HL-60 (cell line): ENCODE measurements around the gene SH3RF1.

ENCODE experiments used
- DNase-seq, 2 experiments: peaks; one replicate each; pipeline ENCODE4 v3.0.0-alpha.2; 2010 to 2020; ENCODE audit warnings: low read depth in 1 of 2, low spot score in 1 of 2
- H3K27ac ChIP-seq: fragments of 250-450 bp; sonication (Bioruptor Pico); replicated peaks from 2 replicates; pipeline ENCODE4 v1.5.1; 2020; ENCODE audit warnings: mild to moderate bottlenecking, moderate library complexity
- H3K27me3 ChIP-seq: fragments of 250-450 bp; sonication (Bioruptor Pico); 2 replicates; pipeline ENCODE4 v1.5.1; 2021; ENCODE audit warnings: mild to moderate bottlenecking, moderate library complexity; ENCODE audit not compliant: insufficient read depth, poor library complexity, severe bottlenecking
- H3K4me3 ChIP-seq: replicated peaks from 2 replicates; pipeline ENCODE4 v1.5.1; 2011; ENCODE audit warnings: mild to moderate bottlenecking, control low read depth, low read length; ENCODE audit not compliant: insufficient read depth
- GABPA ChIP-seq: IDR thresholded peaks from 2 replicates; pipeline ENCODE4 v1.6.1; 2012; ENCODE audit warnings: low read depth
- POLR2AphosphoS5 ChIP-seq: IDR thresholded peaks from 2 replicates; pipeline ENCODE4 v1.6.1; 2012; ENCODE audit warnings: low read depth
- SPI1 ChIP-seq: IDR thresholded peaks from 2 replicates; pipeline ENCODE4 v1.6.1; 2012; ENCODE audit warnings: low read depth, mild to moderate bottlenecking, borderline replicate concordance
- TF ChIP-seq, protein P1 (sequence below): IDR thresholded peaks from 2 replicates; pipeline ENCODE4 v1.6.1; 2012; ENCODE audit warnings: low read depth; ENCODE audit not compliant: insufficient replicate concordance
- TF ChIP-seq, protein P2 (sequence below): IDR thresholded peaks from one replicate; pipeline ENCODE4 v1.5.1; 2011; ENCODE audit warnings: low read length, control low read depth, inconsistent platforms; ENCODE audit not compliant: insufficient read depth

Gene SH3RF1

DNA sequence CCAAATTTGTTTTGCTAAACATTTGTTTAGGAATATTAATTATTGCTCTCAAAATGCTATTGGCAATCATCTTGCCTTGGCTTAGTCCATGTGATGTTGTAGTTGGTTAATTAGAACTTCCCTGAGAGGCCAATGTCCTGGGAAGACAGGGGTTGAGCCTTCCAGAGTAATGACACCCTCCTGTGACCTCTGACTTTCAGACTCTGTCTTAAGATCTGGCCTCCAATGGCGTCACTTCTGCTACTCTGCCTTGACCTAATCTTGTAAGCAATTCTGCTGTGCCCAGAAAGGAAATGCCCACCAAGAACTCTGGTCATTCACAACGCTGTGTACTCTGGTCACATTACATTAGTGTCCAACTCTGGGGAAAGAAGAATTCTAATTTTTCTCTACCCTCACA, 111.9 kb downstream of the SH3RF1 start:
- TF ChIP-seq, protein P1, sequence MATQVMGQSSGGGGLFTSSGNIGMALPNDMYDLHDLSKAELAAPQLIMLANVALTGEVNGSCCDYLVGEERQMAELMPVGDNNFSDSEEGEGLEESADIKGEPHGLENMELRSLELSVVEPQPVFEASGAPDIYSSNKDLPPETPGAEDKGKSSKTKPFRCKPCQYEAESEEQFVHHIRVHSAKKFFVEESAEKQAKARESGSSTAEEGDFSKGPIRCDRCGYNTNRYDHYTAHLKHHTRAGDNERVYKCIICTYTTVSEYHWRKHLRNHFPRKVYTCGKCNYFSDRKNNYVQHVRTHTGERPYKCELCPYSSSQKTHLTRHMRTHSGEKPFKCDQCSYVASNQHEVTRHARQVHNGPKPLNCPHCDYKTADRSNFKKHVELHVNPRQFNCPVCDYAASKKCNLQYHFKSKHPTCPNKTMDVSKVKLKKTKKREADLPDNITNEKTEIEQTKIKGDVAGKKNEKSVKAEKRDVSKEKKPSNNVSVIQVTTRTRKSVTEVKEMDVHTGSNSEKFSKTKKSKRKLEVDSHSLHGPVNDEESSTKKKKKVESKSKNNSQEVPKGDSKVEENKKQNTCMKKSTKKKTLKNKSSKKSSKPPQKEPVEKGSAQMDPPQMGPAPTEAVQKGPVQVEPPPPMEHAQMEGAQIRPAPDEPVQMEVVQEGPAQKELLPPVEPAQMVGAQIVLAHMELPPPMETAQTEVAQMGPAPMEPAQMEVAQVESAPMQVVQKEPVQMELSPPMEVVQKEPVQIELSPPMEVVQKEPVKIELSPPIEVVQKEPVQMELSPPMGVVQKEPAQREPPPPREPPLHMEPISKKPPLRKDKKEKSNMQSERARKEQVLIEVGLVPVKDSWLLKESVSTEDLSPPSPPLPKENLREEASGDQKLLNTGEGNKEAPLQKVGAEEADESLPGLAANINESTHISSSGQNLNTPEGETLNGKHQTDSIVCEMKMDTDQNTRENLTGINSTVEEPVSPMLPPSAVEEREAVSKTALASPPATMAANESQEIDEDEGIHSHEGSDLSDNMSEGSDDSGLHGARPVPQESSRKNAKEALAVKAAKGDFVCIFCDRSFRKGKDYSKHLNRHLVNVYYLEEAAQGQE, result no peak
- TF ChIP-seq GABPA (no peak), SPI1 (no peak), POLR2AphosphoS5 (no peak)
- TF ChIP-seq, protein P2, sequence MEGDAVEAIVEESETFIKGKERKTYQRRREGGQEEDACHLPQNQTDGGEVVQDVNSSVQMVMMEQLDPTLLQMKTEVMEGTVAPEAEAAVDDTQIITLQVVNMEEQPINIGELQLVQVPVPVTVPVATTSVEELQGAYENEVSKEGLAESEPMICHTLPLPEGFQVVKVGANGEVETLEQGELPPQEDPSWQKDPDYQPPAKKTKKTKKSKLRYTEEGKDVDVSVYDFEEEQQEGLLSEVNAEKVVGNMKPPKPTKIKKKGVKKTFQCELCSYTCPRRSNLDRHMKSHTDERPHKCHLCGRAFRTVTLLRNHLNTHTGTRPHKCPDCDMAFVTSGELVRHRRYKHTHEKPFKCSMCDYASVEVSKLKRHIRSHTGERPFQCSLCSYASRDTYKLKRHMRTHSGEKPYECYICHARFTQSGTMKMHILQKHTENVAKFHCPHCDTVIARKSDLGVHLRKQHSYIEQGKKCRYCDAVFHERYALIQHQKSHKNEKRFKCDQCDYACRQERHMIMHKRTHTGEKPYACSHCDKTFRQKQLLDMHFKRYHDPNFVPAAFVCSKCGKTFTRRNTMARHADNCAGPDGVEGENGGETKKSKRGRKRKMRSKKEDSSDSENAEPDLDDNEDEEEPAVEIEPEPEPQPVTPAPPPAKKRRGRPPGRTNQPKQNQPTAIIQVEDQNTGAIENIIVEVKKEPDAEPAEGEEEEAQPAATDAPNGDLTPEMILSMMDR, result no peak
- H3K27me3 ChIP-seq, result no peaks in the 10 kb centered on the region
- DNase-seq, result no peak
- no peak overlapping the region for H3K27ac ChIP-seq
- H3K4me3 ChIP-seq, result no peak overlapping the region

DNA sequence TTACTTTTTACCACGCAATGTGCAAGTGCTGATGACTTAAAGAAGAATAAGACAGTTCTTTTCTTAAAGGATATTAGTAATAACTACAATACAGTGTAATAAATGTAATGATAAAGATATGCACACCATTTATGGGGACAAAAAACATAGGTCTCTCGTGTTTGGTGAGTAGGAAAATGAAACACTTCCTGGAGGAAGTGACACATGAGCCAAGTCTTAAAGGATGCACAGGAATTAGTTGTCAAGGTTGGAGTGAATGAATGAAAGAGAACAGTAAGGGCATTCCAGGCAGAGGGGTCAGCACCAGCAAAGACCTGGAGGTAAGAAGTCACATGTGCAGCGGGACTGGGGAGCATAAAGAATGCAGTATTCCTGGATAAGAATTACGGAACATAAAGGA, 112.7 kb downstream of the SH3RF1 start:
- H3K27ac ChIP-seq, result no peak overlapping the region
- TF ChIP-seq GABPA (no peak), POLR2AphosphoS5 (no peak), SPI1 (no peak)
- TF ChIP-seq, protein P2, result no peak
- TF ChIP-seq, protein P1, result no peak
- H3K27me3 ChIP-seq, result no peaks in the 10 kb centered on the region
- DNase-seq, result no peak
- no peak overlapping the region for H3K4me3 ChIP-seq

DNA sequence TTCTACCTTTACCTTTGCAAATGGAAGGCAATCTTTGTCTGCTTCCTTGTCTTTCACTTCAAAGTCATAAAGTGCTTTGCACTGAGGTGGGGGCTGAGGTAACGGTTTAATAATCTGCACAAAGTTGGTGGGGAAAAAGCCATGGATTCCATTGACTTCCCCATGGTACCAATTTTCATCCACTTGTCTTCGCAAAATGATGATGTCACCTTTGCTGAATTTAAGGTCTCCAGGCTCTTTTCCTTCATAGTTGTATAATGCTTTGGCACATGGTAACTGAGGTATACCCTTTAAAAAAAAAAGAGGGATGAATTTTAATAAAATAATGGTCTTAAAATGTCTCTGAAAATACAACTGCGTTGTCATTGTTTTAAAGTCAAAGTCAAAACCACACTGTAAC, 114.4 kb downstream of the SH3RF1 start:
- Histone ChIP-seq H3K4me3 (no peak overlapping the region), H3K27ac (no peak overlapping the region), H3K27me3 (no peaks in the 10 kb centered on the region)
- no peak for DNase-seq
- TF ChIP-seq, protein P1, result no peak
- TF ChIP-seq GABPA (no peak), POLR2AphosphoS5 (no peak), SPI1 (no peak)
- TF ChIP-seq, protein P2, result no peak
